Lung (tissue), 12 donors: Measurements from ENCODE around the gene VSIG10L. TPM values are rescaled to one million over a fixed set of nuclear protein-coding genes. Genes with fewer than 3 reads are reported as not detected.

Experiments
- ATAC-seq: fragments of 200-7000 bp; cut with Tn5 transposase; one replicate; pipeline ENCODE4 v1.9.1; 2020; ENCODE audit warnings: moderate number of reproducible peaks; ENCODE audit not compliant: insufficient read depth, low FRiP score
- DNase-seq, 3 donors: peaks; one replicate each; pipeline ENCODE4 v3.0.0-alpha.2; 2013 to 2017
- H3K27ac ChIP-seq, 2 donors: one replicate each; pipeline ENCODE4 v1.5.1; 2013; ENCODE audit warnings: mild to moderate bottlenecking in 2 of 2, moderate library complexity in 2 of 2, control low read depth in 1 of 2, inconsistent platforms in 1 of 2, low read depth in 1 of 2, low read length in 1 of 2
- H3K27me3 ChIP-seq, 3 donors: one replicate each; pipeline ENCODE4 v1.5.1; 2013; ENCODE audit warnings: low read length in 2 of 3; ENCODE audit not compliant: control insufficient read depth in 3 of 3, insufficient read depth in 3 of 3
- H3K36me3 ChIP-seq, 4 donors: one replicate each; pipeline ENCODE4 v1.5.1; 2013; ENCODE audit warnings: low read length in 4 of 4, mild to moderate bottlenecking in 1 of 4, moderate library complexity in 1 of 4; ENCODE audit not compliant: control insufficient read depth in 4 of 4, insufficient read depth in 4 of 4
- H3K4me1 ChIP-seq, 5 donors: one replicate each; pipeline ENCODE4 v1.5.1; 2013; ENCODE audit warnings: low read length in 5 of 5, mild to moderate bottlenecking in 2 of 5, moderate library complexity in 1 of 5; ENCODE audit not compliant: control insufficient read depth in 5 of 5, insufficient read depth in 5 of 5
- H3K4me3 ChIP-seq: one replicate; pipeline ENCODE4 v1.5.1; 2013; ENCODE audit warnings: mild to moderate bottlenecking, control low read depth, moderate library complexity
- H3K9ac ChIP-seq, 2 donors: one replicate each; pipeline ENCODE4 v1.5.1; 2013; ENCODE audit warnings: low read length in 2 of 2, control low read depth in 1 of 2; ENCODE audit not compliant: insufficient read depth in 1 of 2
- H3K9me3 ChIP-seq, 4 donors: one replicate each; pipeline ENCODE4 v1.5.1; 2013; ENCODE audit warnings: low read length in 3 of 4, mild to moderate bottlenecking in 1 of 4, moderate library complexity in 1 of 4; ENCODE audit not compliant: control insufficient read depth in 4 of 4, insufficient read depth in 3 of 4
- WGBS, 2 donors: extraction: QIAGEN DNeasy Blood & Tissue Kit; methylation state at CpG; one replicate each; pipeline ENCODE4 v1.1.7; 2013; 5-methylcytosine and 5-hydroxymethylcytosine counted together
- polyA plus RNA-seq, 2 donors: library from polyadenylated mRNA; stranded (reverse); fragments of 200-250 nt; gene quantifications; one replicate each; pipeline ENCODE4 v1.2.1, GENCODE V29; 2013
- total RNA-seq, 2 donors: library from RNA; depleted of rRNA in 1 of 2; stranded (reverse); fragments of >200 nt in 1 of 2; gene quantifications; one replicate each; pipeline ENCODE4 v1.2.1, GENCODE V29; 2014 to 2021
- TF ChIP-seq, protein P1 (sequence below): IDR thresholded peaks from 2 replicates; pipeline ENCODE4 v1.5.1; 2012; ENCODE audit warnings: mild to moderate bottlenecking; ENCODE audit errors: control extremely low read depth, extremely low read depth
- donor health status: control.
- donor health status: control.
- donor health status: Bipolar disorder and iron deficiency.
- donor health status: healthy.
- donor health status: DM: yes; HTN: yes; CAD: no.

VSIG10L gene
- total and polyA plus RNA-seq, 4 donors, result 0.57 to 3.7 (median 2.4) TPM

DNA sequence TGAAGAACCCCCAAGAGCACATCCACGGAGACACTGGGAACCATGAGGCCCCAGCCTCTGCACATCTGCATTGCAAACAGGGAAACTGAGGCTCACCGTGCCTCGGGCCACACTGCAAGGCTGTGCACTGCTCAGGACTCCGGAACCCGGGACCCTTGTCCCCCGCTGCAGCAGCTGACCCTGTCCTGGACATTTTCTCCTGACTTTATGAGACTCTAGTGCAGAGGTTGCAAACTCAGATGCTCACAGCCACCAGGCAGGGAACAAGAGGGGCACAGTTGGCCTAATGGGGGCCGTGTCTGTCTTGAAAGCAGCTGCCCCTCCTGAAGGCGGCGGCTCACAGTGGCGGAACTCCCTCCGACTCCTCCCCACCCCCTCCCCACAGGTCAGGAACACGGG lies 47.0 kb downstream of the VSIG10L start:
- Histone ChIP-seq H3K27me3 (peaks cover 0 to 9% (median 0%) of the 10 kb centered on the region in 3 donors), H3K36me3 (no peaks in the 10 kb centered on the region), H3K9ac (no peak overlapping the region), H3K4me1 (no peaks in the 10 kb centered on the region), H3K4me3 (no peak overlapping the region), H3K27ac (no peak overlapping the region), H3K9me3 (peaks cover 0 to 3% (median 0%) of the 10 kb centered on the region in 4 donors)
- ATAC-seq (no peak), DNase-seq (no peak)
- 65 to 66% methylated on average over 12 of the region's 12 CpGs for WGBS, 2 donors
- TF ChIP-seq, protein P1, sequence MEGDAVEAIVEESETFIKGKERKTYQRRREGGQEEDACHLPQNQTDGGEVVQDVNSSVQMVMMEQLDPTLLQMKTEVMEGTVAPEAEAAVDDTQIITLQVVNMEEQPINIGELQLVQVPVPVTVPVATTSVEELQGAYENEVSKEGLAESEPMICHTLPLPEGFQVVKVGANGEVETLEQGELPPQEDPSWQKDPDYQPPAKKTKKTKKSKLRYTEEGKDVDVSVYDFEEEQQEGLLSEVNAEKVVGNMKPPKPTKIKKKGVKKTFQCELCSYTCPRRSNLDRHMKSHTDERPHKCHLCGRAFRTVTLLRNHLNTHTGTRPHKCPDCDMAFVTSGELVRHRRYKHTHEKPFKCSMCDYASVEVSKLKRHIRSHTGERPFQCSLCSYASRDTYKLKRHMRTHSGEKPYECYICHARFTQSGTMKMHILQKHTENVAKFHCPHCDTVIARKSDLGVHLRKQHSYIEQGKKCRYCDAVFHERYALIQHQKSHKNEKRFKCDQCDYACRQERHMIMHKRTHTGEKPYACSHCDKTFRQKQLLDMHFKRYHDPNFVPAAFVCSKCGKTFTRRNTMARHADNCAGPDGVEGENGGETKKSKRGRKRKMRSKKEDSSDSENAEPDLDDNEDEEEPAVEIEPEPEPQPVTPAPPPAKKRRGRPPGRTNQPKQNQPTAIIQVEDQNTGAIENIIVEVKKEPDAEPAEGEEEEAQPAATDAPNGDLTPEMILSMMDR, result no peak

DNA sequence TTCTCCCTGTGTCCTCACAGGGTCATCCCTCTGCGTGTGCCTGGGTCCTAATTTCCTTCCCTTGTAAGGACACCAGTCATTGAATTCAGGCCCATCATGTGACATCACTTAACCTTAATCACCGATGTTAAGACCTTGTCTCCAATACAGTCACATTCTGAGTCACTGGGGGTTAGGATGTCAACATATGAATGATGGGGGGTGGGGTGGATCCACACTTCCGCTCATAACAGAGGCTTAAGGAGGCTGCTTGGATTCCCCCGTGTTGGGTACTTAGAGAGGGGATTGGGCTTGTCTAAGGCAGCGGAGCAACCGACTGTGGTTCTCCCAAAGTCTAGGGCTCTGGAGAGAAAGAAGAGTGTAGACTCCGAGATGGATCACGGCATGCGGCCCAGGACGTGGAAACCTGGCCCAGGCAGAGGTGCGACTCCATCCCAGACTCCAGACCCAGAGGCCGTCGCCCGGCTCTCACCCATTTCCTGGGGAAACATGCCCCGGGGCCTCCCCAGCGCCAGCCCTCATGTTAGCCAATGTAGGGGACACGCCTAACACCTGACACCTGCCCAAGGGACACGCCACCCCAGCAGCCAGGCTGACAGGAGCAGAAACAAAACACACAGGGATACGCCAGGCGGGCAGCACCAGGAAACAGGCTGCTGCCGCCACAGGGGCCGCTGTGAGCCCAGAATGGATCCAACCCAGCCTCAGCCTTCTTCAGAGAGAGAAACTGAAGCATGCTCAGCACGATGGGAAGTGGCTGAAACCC lies 47.5 kb downstream of the VSIG10L start:
- Histone ChIP-seq H3K27ac (no peak overlapping the region), H3K9ac (no peak overlapping the region), H3K36me3 (no peaks in the 10 kb centered on the region), H3K9me3 (peaks cover 0 to 5% (median 0%) of the 10 kb centered on the region in 4 donors), H3K27me3 (peaks cover 0 to 9% (median 0%) of the 10 kb centered on the region in 3 donors), H3K4me1 (no peaks in the 10 kb centered on the region), H3K4me3 (no peak overlapping the region)
- 71 to 81% methylated on average over 23 of the region's 23 CpGs for WGBS, 2 donors
- DNase-seq (no peak), ATAC-seq (no peak)
- TF ChIP-seq, protein P1, result no peak

DNA sequence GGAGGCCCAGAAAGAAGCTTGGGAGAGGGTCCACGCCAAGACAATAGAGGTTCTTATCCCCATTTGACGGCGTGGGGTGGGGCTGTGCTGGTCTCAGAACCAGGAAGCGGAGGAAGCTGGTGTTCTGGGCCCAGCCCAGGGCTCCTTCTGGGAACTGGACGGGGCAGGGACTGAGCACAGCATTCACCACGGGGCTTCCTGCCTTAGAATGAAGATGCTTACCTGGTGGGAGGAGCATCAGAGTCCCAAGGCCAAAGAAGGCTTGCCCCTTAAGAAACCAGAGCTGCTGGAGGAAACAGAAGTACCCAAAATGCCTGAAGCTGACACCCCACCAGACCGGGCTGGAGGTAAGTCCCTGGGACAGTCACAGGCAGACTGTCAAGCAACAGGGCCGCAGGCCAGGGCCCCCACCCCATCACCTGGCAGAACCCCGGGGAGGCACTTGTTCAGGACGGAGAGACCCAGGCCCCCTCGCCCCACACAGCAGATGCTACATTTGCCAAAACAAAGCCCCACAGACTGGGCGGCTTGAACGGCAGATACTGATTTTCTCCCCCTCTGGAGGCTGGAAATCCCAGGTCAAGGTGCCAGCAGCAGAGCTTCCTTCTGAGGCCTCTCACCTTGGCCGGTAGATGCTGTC lies 48.2 kb downstream of the VSIG10L start:
- Histone ChIP-seq H3K27ac (no peak overlapping the region), H3K4me3 (no peak overlapping the region), H3K27me3 (peaks cover 0 to 9% (median 0%) of the 10 kb centered on the region in 3 donors), H3K9ac (no peak overlapping the region), H3K9me3 (peaks cover 0 to 5% (median 0%) of the 10 kb centered on the region in 4 donors), H3K36me3 (no peaks in the 10 kb centered on the region), H3K4me1 (no peaks in the 10 kb centered on the region)
- TF ChIP-seq, protein P1, result no peak
- DNase-seq, result no peak
- ATAC-seq, result no peak
- WGBS, 2 donors, result 62 to 76% methylated on average over 14 of the region's 14 CpGs
